ENCODE data around the gene HLA-DMA. TPM values are rescaled to one million over a fixed set of nuclear protein-coding genes. Genes with fewer than 3 reads are reported as not detected.

HLA-DMA gene
- total and polyA plus RNA-seq, 2 of the 13 experiments (the other 11 are each of a cell fraction or from before 2014, with no cell fraction given): 0.70 to 0.71 TPM

- no peak for TF ChIP-seq NRL (CRISPR knock-in tag; IDR thresholded peaks at IDR 0.05; ENCODE audit: borderline replicate concordance)
- no peak for TF ChIP-seq RFX3 (CRISPR knock-in tag; IDR thresholded peaks at IDR 0.05)
- no peak for TF ChIP-seq NFYB (CRISPR knock-in tag; IDR thresholded peaks at IDR 0.05)
- TF ChIP-seq, protein P1, sequence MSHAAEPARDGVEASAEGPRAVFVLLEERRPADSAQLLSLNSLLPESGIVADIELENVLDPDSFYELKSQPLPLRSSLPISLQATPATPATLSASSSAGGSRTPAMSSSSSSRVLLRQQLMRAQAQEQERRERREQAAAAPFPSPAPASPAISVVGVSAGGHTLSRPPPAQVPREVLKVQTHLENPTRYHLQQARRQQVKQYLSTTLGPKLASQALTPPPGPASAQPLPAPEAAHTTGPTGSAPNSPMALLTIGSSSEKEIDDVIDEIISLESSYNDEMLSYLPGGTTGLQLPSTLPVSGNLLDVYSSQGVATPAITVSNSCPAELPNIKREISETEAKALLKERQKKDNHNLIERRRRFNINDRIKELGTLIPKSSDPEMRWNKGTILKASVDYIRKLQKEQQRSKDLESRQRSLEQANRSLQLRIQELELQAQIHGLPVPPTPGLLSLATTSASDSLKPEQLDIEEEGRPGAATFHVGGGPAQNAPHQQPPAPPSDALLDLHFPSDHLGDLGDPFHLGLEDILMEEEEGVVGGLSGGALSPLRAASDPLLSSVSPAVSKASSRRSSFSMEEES (CRISPR knock-in tag; IDR thresholded peaks at IDR 0.05): no peak
- no peak for TF ChIP-seq NFKBIZ (CRISPR knock-in tag; IDR thresholded peaks at IDR 0.05)
- TF ChIP-seq, protein P2, sequence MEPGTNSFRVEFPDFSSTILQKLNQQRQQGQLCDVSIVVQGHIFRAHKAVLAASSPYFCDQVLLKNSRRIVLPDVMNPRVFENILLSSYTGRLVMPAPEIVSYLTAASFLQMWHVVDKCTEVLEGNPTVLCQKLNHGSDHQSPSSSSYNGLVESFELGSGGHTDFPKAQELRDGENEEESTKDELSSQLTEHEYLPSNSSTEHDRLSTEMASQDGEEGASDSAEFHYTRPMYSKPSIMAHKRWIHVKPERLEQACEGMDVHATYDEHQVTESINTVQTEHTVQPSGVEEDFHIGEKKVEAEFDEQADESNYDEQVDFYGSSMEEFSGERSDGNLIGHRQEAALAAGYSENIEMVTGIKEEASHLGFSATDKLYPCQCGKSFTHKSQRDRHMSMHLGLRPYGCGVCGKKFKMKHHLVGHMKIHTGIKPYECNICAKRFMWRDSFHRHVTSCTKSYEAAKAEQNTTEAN (CRISPR knock-in tag; conservative IDR thresholded peaks at IDR 0.05): no peak
- no peak for TF ChIP-seq ZBTB33 (CRISPR knock-in tag; IDR thresholded peaks at IDR 0.05)
- TF ChIP-seq SRSF4 (IDR thresholded peaks at IDR 0.05; ENCODE audit: low read depth, low read length, poor library complexity, severe bottlenecking): no peak
- no peak for TF ChIP-seq RFX5 (IDR thresholded peaks at IDR 0.05; ENCODE audit: low read depth, low read length)
- TF ChIP-seq, protein P3, sequence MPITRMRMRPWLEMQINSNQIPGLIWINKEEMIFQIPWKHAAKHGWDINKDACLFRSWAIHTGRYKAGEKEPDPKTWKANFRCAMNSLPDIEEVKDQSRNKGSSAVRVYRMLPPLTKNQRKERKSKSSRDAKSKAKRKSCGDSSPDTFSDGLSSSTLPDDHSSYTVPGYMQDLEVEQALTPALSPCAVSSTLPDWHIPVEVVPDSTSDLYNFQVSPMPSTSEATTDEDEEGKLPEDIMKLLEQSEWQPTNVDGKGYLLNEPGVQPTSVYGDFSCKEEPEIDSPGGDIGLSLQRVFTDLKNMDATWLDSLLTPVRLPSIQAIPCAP (CRISPR knock-in tag; IDR thresholded peaks at IDR 0.05; ENCODE audit: low read depth): no peak
- no peak for TF ChIP-seq TIGD3 (CRISPR knock-in tag; IDR thresholded peaks at IDR 0.05; ENCODE audit: borderline replicate concordance)
- TF ChIP-seq TP53 (CRISPR knock-in tag; conservative IDR thresholded peaks at IDR 0.05): no peak
- no peak for TF ChIP-seq ZNF7 (CRISPR knock-in tag; IDR thresholded peaks at IDR 0.05)
- peak in 1 of 2 experiments; percentile 50; a peak in 1 of 4 replicates for TF ChIP-seq EP300 (IDR thresholded peaks at IDR 0.05; ENCODE audit: low read depth in 2 of 2, low read length in 2 of 2)
- TF ChIP-seq EP300 (CRISPR knock-in tag; IDR thresholded peaks at IDR 0.05; ENCODE audit: borderline replicate concordance): 0 out of 2 replicates have a peak, but pooled peaks have one; percentile 13
- no peak for TF ChIP-seq KMT2B (CRISPR knock-in tag; IDR thresholded peaks at IDR 0.05)
- TF ChIP-seq, protein P4, sequence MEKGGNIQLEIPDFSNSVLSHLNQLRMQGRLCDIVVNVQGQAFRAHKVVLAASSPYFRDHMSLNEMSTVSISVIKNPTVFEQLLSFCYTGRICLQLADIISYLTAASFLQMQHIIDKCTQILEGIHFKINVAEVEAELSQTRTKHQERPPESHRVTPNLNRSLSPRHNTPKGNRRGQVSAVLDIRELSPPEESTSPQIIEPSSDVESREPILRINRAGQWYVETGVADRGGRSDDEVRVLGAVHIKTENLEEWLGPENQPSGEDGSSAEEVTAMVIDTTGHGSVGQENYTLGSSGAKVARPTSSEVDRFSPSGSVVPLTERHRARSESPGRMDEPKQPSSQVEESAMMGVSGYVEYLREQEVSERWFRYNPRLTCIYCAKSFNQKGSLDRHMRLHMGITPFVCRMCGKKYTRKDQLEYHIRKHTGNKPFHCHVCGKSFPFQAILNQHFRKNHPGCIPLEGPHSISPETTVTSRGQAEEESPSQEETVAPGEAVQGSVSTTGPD (CRISPR knock-in tag; IDR thresholded peaks at IDR 0.05): peak; percentile 52; the same call in 1 of the 2 replicates
- no peak for TF ChIP-seq NAIF1 (CRISPR knock-in tag; IDR thresholded peaks at IDR 0.05; ENCODE audit: borderline replicate concordance)
Observed at GRCh38 chr6:32970413-32971241, 17.7 kb upstream of the HLA-DMA start (continued).
